Glutamatergic neuron (in vitro differentiated cells): ENCODE measurements around the gene ALX3. TPM values are rescaled to one million over a fixed set of nuclear protein-coding genes. Genes with fewer than 3 reads are reported as not detected.

Source experiments
- DNase-seq: peaks from one replicate; pipeline ENCODE4 v3.0.0; 2022
- H3K27ac Mint-ChIP-seq: one replicate; pipeline ENCODE4 v1.8.0; 2020; ENCODE audit warnings: mild to moderate bottlenecking, mixed read lengths, inconsistent platforms; ENCODE audit not compliant: unreplicated experiment
- H3K27me3 Mint-ChIP-seq: one replicate; pipeline ENCODE4 v1.8.0; 2020; ENCODE audit warnings: mild to moderate bottlenecking, moderate library complexity, mixed read lengths, inconsistent platforms; ENCODE audit not compliant: unreplicated experiment
- H3K36me3 Mint-ChIP-seq: one replicate; pipeline ENCODE4 v1.8.0; 2020; ENCODE audit warnings: mild to moderate bottlenecking, mixed read lengths, inconsistent platforms; ENCODE audit not compliant: unreplicated experiment
- H3K4me1 Mint-ChIP-seq: one replicate; pipeline ENCODE4 v1.8.0; 2020; ENCODE audit warnings: mild to moderate bottlenecking, low read depth, mixed read lengths, inconsistent platforms; ENCODE audit not compliant: unreplicated experiment
- H3K4me3 Mint-ChIP-seq: one replicate; pipeline ENCODE4 v1.8.0; 2020; ENCODE audit warnings: mild to moderate bottlenecking, mixed read lengths, inconsistent platforms; ENCODE audit not compliant: unreplicated experiment
- H3K9me3 Mint-ChIP-seq: one replicate; pipeline ENCODE4 v1.8.0; 2020; ENCODE audit warnings: mild to moderate bottlenecking, moderate library complexity, mixed read lengths, inconsistent platforms; ENCODE audit not compliant: unreplicated experiment
- total RNA-seq: library from RNA; stranded (reverse); fragmentation: NEBNext Ultra II Directional; extraction: Animal tissue kit (Norgen Biotek cat#: 25700); gene quantifications from one replicate; pipeline ENCODE4 v1.2.1, GENCODE V29; 2021; ENCODE audit not compliant: unreplicated experiment
- TF ChIP-seq, protein P1 (sequence below): fragments of 200-600 bp; sonication (generic); IDR thresholded peaks from one replicate; pipeline ENCODE4 v1.5.0; 2021; ENCODE audit not compliant: partially characterized antibody, unreplicated experiment

The ALX3 gene
- total RNA-seq, 1 donor from 2014 or later: not detected

DNA sequence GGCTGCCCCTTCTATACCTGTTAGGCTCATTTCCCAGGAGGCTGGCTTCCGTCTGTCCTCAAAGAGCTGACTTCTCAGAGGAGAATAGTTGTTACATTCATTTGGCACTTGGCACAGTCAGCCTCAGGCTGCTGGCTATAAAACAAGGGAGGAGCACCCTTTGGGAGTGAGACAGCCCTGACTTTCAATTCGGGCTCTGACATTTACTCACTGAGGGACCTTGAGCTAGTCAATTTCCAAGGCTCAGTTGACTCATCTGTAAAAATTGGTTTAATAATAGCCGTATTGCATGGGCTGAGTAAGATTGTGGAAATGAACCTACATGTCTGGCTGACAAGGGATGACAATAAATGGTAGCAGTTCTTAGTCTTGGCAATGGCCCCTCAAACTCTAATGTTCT lies 13.7 kb downstream of the ALX3 start:
- peaks cover 11% of the 10 kb centered on the region for H3K4me1 Mint-ChIP-seq
- peaks cover 1% of the 10 kb centered on the region for H3K27me3 Mint-ChIP-seq
- no peak overlapping the region for H3K4me3 Mint-ChIP-seq
- DNase-seq: no peak
- H3K9me3 Mint-ChIP-seq: peaks cover 4% of the 10 kb centered on the region
- H3K36me3 Mint-ChIP-seq: peaks cover under 1% of the 10 kb centered on the region
- H3K27ac Mint-ChIP-seq: no peak overlapping the region
- TF ChIP-seq, protein P1, sequence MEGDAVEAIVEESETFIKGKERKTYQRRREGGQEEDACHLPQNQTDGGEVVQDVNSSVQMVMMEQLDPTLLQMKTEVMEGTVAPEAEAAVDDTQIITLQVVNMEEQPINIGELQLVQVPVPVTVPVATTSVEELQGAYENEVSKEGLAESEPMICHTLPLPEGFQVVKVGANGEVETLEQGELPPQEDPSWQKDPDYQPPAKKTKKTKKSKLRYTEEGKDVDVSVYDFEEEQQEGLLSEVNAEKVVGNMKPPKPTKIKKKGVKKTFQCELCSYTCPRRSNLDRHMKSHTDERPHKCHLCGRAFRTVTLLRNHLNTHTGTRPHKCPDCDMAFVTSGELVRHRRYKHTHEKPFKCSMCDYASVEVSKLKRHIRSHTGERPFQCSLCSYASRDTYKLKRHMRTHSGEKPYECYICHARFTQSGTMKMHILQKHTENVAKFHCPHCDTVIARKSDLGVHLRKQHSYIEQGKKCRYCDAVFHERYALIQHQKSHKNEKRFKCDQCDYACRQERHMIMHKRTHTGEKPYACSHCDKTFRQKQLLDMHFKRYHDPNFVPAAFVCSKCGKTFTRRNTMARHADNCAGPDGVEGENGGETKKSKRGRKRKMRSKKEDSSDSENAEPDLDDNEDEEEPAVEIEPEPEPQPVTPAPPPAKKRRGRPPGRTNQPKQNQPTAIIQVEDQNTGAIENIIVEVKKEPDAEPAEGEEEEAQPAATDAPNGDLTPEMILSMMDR: no peak

DNA sequence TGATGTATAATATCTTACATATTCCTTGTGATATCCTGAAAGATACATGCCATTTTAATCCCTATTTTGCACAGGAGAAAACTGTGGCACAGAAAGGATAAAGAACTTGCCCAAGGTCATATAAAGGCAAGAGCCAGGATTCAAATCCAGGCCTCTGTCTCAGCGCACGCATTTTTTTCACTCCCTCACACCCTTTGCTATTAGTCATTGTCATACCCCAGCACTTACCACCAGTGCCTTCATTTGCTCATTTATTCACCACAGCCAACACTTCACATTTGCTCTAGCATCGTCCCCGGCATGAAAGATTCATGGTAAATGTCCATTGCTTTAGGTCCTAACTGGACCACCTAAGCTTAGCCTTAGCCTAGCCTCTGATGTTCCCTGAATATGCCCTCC lies 14.2 kb downstream of the ALX3 start:
- H3K9me3 Mint-ChIP-seq: peaks cover 2% of the 10 kb centered on the region
- no peak overlapping the region for H3K27ac Mint-ChIP-seq
- H3K36me3 Mint-ChIP-seq: no peaks in the 10 kb centered on the region
- peaks cover 10% of the 10 kb centered on the region for H3K4me1 Mint-ChIP-seq
- DNase-seq: no peak
- TF ChIP-seq, protein P1: no peak
- no peak overlapping the region for H3K4me3 Mint-ChIP-seq
- no peaks in the 10 kb centered on the region for H3K27me3 Mint-ChIP-seq

DNA sequence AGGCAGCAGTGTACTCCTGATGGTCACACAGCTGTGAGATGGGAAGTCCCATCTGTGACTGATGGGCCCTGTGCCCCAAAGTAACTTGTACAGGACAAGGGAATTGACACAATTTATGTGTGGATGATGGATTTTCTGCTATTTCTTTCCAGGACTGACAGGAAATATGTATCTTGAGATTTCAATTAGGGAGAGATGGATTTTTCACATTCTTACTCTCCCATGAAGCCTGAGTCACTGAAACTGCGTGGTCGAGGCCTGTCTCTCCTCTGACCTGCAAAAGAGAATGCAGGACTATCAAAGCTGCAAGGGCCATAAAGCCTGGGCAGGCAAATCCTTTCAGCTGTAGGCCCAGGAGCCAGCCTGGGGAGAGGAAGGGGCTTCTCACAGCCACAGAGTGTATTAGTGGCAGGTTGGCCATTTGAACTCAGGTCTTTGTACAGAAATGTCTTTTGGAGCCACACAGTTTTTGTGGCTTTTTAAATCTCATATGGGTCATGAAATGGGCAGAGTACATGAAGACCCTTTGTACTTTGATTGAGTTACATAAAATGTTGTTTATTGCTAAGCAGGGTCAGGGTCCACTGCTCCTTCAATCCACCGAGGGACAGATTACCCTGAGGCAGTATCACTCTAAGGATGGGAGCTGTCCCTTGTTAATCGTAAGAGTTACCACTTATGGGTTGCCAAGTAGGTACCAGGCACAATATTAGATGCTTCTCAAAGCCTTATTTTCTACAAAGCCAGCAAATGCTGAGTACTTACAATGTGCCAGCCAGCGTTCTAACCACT lies 14.8 kb downstream of the ALX3 start:
- TF ChIP-seq, protein P1: no peak
- DNase-seq: no peak
- H3K4me1 Mint-ChIP-seq: peaks cover 8% of the 10 kb centered on the region
- no peaks in the 10 kb centered on the region for H3K36me3 Mint-ChIP-seq
- peaks cover 2% of the 10 kb centered on the region for H3K9me3 Mint-ChIP-seq
- H3K4me3 Mint-ChIP-seq: no peak overlapping the region
- no peak overlapping the region for H3K27ac Mint-ChIP-seq
- H3K27me3 Mint-ChIP-seq: no peaks in the 10 kb centered on the region

DNA sequence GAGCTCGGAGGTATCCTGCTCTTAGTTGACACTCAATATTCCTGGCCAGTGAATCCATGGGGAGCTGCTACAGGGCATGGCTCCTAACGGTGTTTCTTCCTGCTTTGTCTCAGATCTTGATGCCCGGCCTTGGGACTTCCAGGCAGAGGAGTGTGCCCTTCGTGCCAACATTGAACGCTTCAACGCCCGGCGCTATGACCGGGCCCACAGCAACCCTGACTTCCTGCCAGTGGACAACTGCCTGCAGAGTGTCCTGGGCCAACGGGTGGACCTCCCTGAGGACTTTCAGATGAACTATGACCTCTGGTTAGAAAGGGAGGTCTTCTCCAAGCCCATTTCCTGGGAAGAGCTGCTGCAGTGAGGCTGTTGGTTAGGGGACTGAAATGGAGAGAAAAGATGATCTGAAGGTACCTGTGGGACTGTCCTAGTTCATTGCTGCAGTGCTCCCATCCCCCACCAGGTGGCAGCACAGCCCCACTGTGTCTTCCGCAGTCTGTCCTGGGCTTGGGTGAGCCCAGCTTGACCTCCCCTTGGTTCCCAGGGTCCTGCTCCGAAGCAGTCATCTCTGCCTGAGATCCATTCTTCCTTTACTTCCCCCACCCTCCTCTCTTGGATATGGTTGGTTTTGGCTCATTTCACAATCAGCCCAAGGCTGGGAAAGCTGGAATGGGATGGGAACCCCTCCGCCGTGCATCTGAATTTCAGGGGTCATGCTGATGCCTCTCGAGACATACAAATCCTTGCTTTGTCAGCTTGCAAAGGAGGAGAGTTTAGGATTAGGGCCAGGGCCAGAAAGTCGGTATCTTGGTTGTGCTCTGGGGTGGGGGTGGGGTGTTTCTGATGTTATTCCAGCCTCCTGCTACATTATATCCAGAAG lies 16.7 kb downstream of the ALX3 start:
- Mint-ChIP-seq H3K27ac (no peak overlapping the region), H3K36me3 (no peaks in the 10 kb centered on the region), H3K4me3 (no peak overlapping the region), H3K4me1 (peaks cover 8% of the 10 kb centered on the region), H3K27me3 (no peaks in the 10 kb centered on the region), H3K9me3 (no peaks in the 10 kb centered on the region)
- peak; percentile 88 for DNase-seq
- TF ChIP-seq, protein P1: peak; percentile 94
